Mononuclear cell (primary cell): ENCODE data around the gene SLC6A9. TPM values are rescaled to one million over a fixed set of nuclear protein-coding genes. Genes with fewer than 3 reads are reported as not detected.

Experiments
- H3K27me3 ChIP-seq: 2 replicates; pipeline ENCODE4 v1.6.0; 2011; ENCODE audit warnings: low read length, control low read depth; ENCODE audit not compliant: insufficient read depth
- H3K4me1 ChIP-seq: 2 replicates; pipeline ENCODE4 v1.5.1; 2011; ENCODE audit warnings: mild to moderate bottlenecking, low read length, control low read depth; ENCODE audit not compliant: insufficient read depth
- H3K4me3 ChIP-seq: 2 replicates; pipeline ENCODE4 v1.5.1; 2011; ENCODE audit warnings: mild to moderate bottlenecking, low read length, moderate library complexity
- H3K9me3 ChIP-seq: 2 replicates; pipeline ENCODE4 v1.5.1; 2011; ENCODE audit warnings: low read depth, mild to moderate bottlenecking, control low read depth, low read length
- total RNA-seq: library from RNA; depleted of rRNA; stranded (reverse); fragments of >200 nt; gene quantifications from one replicate; pipeline ENCODE4 v1.2.3, GENCODE V29; 2012

SLC6A9 gene
- total RNA-seq, 1 donor: not detected

DNA sequence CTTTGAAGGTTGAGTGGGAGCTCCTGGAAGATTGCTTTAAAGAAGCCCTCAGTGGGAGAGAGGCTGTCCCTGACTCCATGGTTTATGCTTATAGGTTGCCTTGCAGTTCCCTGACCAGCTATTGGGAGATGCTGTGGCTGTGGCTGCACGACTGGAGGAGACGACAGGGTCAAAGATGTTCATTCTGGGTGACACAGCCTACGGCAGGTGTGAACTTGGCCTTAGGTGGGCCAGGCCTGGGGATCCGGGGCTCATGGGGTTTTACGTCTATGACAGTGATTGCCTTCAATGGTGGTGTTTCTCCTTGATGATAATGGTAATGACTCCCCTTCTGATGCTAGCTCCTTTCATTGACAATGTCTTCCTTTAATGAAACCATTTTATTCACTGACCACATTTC, 60.8 kb downstream of the SLC6A9 start:
- H3K9me3 ChIP-seq: no peaks in the 10 kb centered on the region

DNA sequence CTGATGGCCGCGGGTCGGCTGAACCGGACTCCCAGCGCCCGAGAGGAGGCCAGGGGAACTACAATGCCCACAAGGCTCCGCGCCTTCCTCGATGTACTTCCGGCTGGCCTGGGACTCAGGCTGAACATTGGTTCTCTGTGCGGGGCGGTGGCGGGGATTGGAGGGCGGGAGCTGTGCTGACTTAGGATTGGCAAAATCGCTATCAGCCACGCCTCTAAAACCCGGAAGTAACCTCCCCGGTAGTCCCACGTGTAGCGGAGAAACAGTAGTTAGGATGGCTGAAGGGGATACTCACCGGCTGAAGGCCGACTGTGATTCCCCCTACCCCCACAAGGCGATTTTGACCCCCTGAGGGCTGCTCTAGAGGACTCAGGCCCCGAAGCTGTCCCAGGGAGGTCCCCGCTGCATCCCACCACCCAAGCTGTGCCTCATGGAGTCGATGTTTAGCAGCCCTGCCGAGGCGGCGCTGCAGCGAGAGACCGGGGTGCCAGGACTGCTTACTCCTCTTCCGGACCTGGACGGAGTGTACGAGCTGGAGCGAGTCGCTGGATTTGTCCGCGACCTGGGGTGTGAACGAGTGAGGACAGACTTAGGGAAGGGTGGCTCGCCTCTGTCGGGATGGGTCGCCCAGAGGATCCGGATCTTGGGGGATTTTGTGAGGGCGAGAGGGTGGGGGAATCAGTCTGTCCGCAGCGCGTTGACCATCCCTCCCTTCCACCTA, 61.4 kb downstream of the SLC6A9 start, which contains the start of gene DPH2:
TSS of gene DPH2 (plus strand) at position 265 of the 721 bp plus-strand sequence. CDS start at position 431, 166 bp downstream.
- Histone ChIP-seq H3K27me3 (no peaks in the 10 kb centered on the region), H3K4me3 (peak within 1 kb of the TSS; percentile 76), H3K4me1 (peaks cover 28% of the 10 kb centered on the region), H3K9me3 (no peaks in the 10 kb centered on the region)

More for the DNA sequence above, 60.8 kb downstream of the SLC6A9 start:
- peaks cover 32% of the 10 kb centered on the region for H3K4me1 ChIP-seq
- peak overlapping the region; percentile 76 for H3K4me3 ChIP-seq
- no peaks in the 10 kb centered on the region for H3K27me3 ChIP-seq

DNA sequence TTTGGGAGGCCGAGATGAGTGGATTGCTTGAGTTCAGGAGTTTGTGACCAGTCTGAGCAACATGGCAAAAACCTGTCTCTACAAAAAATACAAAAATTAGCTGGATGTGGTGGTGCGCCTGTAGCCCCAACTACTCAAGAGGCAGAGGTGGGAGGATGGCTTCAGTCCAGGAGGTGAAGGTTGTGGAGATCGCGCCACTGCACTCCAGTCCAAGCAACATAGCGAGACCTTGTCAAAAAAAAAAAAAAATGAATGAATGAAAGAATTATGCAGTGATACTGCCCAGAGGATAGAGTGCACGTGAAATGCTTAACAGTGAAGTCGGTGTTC, 61.9 kb downstream of the SLC6A9 start:
- H3K9me3 ChIP-seq: no peaks in the 10 kb centered on the region
- H3K4me3 ChIP-seq: no peak overlapping the region
- H3K4me1 ChIP-seq: peaks cover 28% of the 10 kb centered on the region
- H3K27me3 ChIP-seq: no peaks in the 10 kb centered on the region

DNA sequence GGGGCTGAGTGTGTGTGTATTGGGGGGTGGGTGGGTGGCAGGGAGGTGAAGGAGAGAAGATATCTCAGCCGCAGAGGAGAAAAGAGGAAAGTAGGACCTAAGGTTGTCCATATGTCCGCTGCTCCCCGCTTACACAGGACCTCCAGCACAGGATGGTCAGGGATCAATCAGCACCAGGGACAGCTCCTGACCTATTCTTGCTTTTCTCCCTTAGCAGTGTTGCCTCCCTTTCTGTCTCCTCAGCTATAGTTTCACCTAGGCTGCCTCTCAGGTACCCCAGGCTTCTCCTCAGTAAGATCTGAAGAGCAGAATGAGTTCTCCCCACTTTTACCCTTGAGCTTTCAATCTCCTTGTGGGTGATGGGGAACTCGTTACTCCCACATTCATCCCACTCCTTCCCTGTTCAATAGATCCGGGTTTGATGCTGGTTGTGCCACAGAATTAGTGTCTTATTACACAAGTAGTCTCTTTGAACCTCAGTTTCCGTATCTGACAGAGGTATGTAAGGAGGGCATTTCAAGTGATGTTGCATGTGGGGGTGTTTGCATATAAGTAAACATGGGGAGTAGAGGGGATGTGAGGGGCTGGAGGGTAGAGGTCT, 62.8 kb downstream of the SLC6A9 start:
- Histone ChIP-seq H3K4me3 (no peak overlapping the region), H3K9me3 (no peaks in the 10 kb centered on the region), H3K4me1 (peaks cover 20% of the 10 kb centered on the region), H3K27me3 (no peaks in the 10 kb centered on the region)

DNA sequence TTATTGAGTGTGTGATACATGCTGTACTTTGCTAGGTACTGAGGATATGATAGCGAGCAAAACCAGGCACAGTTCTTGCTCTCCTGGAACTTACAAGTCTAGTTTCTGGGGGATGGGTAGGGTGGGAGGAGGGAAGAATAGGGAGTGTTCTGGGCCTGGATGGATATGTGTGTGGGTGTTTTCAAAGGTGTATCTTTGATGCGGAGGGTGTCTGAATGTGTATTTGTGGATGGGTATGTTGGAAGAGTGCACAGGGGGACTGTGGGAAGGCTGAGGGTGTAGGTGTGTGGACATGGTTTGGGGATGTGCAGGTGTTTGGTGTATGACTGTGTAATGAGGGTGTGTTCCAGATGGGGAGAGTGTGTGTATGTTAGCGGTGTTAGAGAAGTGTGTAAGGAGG, 65.9 kb downstream of the SLC6A9 start:
- Histone ChIP-seq H3K4me1 (peaks cover 9% of the 10 kb centered on the region), H3K27me3 (no peaks in the 10 kb centered on the region), H3K9me3 (no peaks in the 10 kb centered on the region), H3K4me3 (no peak overlapping the region)

DNA sequence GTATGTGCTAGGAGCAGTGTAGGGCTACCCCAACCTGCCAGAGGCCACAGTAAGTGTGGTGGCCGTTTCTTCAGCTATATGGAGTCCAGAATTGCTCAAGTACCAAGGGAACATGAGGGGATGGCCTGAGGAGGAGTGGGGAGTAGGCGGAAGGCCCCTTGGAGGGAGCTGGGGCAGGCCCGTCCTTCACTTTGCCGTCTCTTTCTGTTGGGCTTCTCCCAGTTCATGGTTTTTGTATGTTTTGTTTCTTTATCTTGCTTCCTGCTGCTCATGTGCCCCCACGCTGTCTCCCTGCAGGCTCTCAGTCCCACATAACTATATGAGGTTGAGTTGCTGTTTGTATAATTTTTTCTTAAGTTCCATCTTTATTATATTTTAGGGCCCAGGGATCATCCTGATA, 67.4 kb downstream of the SLC6A9 start:
- H3K4me3 ChIP-seq: no peak overlapping the region
- no peaks in the 10 kb centered on the region for H3K9me3 ChIP-seq
- H3K27me3 ChIP-seq: no peaks in the 10 kb centered on the region
- H3K4me1 ChIP-seq: no peaks in the 10 kb centered on the region

DNA sequence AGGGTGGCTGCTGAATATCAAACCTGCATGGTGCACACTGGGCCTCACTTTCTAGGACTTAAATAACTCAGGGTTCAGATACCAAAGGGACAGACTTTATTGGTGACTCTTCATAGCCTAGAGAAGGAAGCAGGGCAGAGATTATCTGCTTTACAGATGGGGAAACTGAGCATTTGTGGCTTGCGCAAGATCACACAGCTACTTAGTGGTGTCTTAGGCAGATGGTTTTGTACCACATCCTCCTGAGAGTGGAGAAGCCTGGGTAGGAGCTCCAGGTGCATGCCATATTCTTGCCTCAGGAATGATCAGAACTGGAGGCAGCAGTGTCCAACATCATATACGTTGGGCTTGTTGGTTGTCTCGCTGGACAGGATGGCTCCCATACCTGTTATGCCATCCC, 68.3 kb downstream of the SLC6A9 start:
- no peaks in the 10 kb centered on the region for H3K27me3 ChIP-seq
- H3K9me3 ChIP-seq: no peaks in the 10 kb centered on the region
- H3K4me3 ChIP-seq: no peak overlapping the region
- H3K4me1 ChIP-seq: no peaks in the 10 kb centered on the region

DNA sequence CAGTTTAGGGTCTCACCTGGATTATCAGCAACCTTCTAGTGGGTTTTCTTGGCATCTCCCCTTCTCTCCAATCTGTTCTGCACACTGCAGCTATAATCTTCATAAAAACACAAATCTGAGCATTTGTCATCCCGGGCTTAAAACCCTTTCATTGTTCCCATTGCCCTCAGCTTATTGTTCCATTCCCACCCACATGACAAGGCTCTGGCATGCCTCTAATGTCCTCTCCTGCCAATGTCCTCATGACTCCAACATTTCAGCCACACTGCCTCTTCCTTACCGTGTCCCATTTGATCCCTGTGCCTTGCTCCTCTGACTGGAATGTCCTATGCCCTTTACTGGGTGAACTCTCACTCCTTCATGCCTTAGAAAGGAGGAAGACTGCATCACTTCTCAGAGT, 68.9 kb downstream of the SLC6A9 start:
- no peak overlapping the region for H3K4me3 ChIP-seq
- no peaks in the 10 kb centered on the region for H3K4me1 ChIP-seq
- no peaks in the 10 kb centered on the region for H3K9me3 ChIP-seq
- no peaks in the 10 kb centered on the region for H3K27me3 ChIP-seq

DNA sequence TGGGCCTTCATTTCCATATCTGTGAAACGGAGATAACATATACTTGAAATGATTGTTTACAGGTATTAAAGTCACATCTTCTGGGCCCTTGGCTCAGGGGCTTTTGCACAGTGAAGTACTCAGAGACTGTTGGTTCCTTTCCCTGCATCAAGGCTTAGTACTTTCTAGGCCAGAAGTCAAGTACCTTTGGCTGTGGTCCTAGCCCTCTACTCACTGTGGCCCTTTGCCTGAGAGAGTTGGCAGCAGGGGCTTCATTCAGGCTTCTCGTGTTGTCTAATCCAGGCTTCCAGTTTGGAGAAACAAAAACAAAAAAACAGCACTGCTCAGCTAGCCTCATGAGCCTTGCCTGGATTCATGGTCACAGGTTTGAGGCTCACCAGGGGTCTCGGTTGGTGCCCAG, 69.6 kb downstream of the SLC6A9 start:
- no peak overlapping the region for H3K4me3 ChIP-seq
- H3K27me3 ChIP-seq: no peaks in the 10 kb centered on the region
- no peaks in the 10 kb centered on the region for H3K4me1 ChIP-seq
- no peaks in the 10 kb centered on the region for H3K9me3 ChIP-seq

DNA sequence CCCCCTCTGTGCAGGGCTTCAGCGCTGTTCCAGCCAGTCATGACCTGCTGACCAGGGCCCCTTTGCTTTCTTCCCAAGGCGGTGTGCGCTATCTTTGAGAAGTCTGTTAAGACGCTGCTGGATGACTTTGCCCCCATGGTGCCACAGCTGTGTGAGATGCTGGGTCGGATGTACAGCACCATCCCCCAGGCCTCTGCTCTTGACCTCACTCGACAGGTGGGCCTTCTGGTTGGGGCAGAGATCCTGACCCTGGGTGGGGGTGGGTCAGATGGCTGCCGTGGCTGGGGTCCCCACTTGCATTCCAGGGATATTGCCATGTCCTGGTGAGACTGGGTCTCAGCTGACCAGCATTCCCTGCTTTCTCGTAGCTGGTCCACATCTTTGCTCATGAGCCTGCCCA, 70.5 kb downstream of the SLC6A9 start:
- Histone ChIP-seq H3K4me3 (no peak overlapping the region), H3K4me1 (no peaks in the 10 kb centered on the region), H3K9me3 (no peaks in the 10 kb centered on the region), H3K27me3 (no peaks in the 10 kb centered on the region)

DNA sequence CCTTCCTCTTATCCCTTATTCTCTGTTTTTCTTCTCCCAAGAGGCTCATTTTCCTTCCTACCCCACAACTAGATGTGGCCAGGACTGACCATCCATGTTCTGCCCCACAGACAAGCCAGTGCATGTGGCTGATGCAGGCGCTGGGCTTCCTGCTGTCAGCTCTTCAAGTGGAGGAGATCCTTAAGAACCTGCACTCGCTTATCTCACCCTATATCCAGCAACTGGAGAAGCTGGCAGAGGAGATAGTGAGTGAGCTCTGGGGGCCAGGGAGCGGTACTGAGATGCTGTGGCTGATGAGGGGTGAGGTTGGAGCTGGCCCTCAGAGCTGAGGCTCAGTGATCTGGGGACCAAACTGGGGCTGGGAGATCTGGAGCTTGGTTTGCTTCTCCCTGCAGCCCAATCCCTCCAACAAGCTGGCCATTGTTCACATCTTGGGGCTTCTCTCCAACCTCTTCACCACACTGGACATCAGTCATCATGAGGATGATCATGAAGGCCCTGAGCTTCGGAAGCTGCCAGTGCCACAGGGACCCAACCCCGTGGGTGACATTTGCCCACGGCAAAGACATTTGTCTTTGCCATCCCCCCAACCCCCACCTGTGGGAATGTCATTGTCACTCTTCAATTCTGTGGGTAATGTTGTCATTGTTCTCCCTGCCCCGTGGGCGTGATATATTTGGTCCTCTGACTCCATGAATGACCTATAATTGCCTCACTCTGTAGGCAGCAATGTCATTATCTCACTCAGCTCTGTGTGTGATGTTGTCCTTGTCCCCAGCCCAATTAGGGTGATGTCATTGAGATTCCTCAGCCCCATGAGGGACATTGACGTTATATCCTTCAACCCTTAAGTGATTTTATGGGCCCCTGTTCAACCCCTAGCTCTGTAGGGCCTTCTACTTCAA, 72.7 kb downstream of the SLC6A9 start:
- Histone ChIP-seq H3K9me3 (no peaks in the 10 kb centered on the region), H3K4me1 (no peaks in the 10 kb centered on the region), H3K4me3 (no peak overlapping the region), H3K27me3 (no peaks in the 10 kb centered on the region)

DNA sequence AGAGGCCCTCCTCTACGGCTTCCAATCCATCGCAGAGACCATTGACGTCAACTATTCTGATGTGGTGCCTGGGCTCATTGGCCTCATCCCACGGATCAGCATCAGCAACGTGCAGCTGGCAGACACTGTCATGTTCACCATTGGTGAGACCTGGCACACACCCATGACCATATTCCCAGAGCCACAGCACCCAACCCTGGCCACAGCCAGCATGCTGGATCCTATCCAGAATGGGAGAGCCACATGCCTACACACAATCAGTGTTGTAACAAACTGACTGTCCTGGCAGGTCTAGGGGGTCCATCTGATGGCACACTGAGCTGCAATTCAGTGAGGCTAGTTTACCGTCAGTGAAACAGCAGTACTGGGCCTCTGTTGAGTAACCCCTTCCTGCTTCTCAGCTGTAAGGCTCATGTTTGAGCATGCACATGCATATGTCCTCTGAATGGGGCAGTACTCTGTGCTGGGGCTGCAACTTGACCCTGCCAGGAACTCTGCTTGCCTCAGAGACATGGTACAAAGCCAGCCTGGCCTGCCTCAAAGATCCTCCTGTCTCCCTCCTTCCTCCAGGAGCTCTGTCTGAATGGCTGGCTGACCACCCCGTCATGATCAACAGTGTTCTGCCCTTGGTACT, 73.7 kb downstream of the SLC6A9 start:
- Histone ChIP-seq H3K4me3 (no peak overlapping the region), H3K4me1 (no peaks in the 10 kb centered on the region), H3K9me3 (no peaks in the 10 kb centered on the region), H3K27me3 (no peaks in the 10 kb centered on the region)

DNA sequence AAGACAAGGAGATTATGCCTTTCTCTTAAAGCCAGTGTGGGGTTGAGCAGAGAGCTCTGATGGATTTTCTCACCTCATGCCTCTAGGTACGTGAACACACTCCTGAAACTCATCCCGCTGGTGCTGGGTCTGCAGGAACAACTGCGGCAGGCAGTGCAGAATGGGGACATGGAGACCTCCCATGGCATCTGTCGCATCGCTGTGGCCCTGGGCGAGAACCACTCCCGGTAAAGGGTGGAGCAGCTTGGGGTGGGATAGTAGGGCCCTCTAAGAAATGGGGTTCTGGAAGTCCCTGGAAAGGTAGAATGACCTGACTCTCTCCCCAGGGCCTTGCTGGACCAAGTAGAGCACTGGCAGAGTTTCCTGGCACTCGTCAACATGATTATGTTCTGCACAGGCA, 75.0 kb downstream of the SLC6A9 start:
- no peaks in the 10 kb centered on the region for H3K4me1 ChIP-seq
- H3K9me3 ChIP-seq: no peaks in the 10 kb centered on the region
- no peaks in the 10 kb centered on the region for H3K27me3 ChIP-seq
- no peak overlapping the region for H3K4me3 ChIP-seq

DNA sequence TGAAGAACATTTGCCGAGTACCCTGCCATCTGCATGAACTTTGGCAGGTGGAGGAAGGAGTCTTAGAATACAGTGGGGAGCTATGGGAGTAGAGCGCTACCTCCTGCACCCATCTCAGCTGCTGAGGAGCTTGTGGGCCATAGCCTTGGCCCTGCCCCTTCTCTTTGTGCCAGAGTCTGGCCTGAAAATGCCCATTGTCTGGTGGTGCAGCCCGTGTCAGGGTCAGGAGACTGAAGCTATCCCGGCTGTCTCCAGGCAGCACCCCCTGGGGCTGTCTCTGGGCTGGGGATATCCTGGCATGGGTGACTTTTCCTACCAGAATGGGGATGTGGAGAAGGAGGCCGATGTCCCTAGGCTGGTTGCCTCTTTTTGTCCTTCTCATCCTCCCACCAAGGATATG, 77.2 kb downstream of the SLC6A9 start:
- Histone ChIP-seq H3K4me3 (no peak overlapping the region), H3K4me1 (no peaks in the 10 kb centered on the region), H3K9me3 (no peaks in the 10 kb centered on the region)

DNA sequence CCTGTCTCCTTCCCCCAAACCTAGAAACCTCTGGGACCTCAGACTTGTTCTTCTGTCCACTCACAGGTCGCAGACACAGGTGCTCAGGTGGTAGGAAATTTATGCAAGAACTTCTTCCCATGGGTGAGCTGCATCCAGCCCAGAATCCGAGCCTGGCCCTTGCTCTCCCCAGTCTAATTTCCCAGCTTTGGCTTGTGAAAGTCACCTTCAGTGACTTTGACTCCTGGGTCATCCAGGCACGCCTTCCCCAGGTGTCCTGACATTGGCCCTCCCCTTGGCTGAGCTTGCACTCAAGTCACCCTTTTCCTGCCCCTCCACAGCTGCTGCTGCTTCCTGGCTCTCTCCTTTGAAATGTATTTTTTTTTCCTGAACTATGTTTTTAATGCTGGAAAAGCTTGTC, 77.9 kb downstream of the SLC6A9 start:
- H3K4me3 ChIP-seq: no peak overlapping the region
- no peaks in the 10 kb centered on the region for H3K4me1 ChIP-seq
- H3K27me3 ChIP-seq: no peaks in the 10 kb centered on the region
- no peaks in the 10 kb centered on the region for H3K9me3 ChIP-seq

More for the DNA sequence above, 77.2 kb downstream of the SLC6A9 start:
- H3K27me3 ChIP-seq: no peaks in the 10 kb centered on the region
